ENCODE data around the gene IGSF11. TPM values are rescaled to one million over a fixed set of nuclear protein-coding genes. Genes with fewer than 3 reads are reported as not detected.

IGSF11 gene
- total and polyA plus RNA-seq, 4 donors: 0.02 to 0.17 TPM; not detected in 2

DNA sequence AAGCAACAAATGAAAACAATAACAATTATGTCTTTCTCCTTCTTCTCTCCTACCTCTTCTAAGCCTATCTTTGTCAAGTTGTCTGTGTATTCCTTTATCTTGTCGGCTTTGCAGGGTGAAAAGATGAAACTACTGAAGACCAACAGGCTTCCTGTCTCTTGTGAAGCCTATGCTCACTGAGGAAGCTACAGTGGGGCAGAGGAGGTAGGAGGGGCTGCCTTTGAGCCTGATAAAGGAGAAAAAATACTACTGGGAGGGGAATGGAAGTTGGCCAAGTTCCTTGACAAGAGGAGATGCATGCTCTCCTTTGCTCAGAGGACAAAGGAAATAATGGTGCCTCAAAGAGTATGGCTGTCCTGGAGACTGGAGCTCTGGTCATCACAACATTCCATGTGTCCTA lies 92.0 kb downstream of the IGSF11 start:
- TF ChIP-seq TAF1 (conservative IDR thresholded peaks at IDR 0.05): no peak
- TF ChIP-seq HNF4G (IDR thresholded peaks at IDR 0.05): no peak
- no peak for TF ChIP-seq RAD21 (IDR thresholded peaks at IDR 0.05)
- TF ChIP-seq HNF4A (conservative IDR thresholded peaks at IDR 0.05): no peak
- TF ChIP-seq FOXA2 (IDR thresholded peaks at IDR 0.05): no peak
- no peak for TF ChIP-seq NR2F2 (IDR thresholded peaks at IDR 0.05)
- TF ChIP-seq, protein P1, sequence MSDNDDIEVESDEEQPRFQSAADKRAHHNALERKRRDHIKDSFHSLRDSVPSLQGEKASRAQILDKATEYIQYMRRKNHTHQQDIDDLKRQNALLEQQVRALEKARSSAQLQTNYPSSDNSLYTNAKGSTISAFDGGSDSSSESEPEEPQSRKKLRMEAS (IDR thresholded peaks at IDR 0.05): no peak
- TF ChIP-seq RXRA (IDR thresholded peaks at IDR 0.05): no peak
- TF ChIP-seq, protein P2, sequence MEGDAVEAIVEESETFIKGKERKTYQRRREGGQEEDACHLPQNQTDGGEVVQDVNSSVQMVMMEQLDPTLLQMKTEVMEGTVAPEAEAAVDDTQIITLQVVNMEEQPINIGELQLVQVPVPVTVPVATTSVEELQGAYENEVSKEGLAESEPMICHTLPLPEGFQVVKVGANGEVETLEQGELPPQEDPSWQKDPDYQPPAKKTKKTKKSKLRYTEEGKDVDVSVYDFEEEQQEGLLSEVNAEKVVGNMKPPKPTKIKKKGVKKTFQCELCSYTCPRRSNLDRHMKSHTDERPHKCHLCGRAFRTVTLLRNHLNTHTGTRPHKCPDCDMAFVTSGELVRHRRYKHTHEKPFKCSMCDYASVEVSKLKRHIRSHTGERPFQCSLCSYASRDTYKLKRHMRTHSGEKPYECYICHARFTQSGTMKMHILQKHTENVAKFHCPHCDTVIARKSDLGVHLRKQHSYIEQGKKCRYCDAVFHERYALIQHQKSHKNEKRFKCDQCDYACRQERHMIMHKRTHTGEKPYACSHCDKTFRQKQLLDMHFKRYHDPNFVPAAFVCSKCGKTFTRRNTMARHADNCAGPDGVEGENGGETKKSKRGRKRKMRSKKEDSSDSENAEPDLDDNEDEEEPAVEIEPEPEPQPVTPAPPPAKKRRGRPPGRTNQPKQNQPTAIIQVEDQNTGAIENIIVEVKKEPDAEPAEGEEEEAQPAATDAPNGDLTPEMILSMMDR (IDR thresholded peaks at IDR 0.05; ENCODE audit: low read depth, low read length, missing input control): no peak
- TF ChIP-seq, protein P3, sequence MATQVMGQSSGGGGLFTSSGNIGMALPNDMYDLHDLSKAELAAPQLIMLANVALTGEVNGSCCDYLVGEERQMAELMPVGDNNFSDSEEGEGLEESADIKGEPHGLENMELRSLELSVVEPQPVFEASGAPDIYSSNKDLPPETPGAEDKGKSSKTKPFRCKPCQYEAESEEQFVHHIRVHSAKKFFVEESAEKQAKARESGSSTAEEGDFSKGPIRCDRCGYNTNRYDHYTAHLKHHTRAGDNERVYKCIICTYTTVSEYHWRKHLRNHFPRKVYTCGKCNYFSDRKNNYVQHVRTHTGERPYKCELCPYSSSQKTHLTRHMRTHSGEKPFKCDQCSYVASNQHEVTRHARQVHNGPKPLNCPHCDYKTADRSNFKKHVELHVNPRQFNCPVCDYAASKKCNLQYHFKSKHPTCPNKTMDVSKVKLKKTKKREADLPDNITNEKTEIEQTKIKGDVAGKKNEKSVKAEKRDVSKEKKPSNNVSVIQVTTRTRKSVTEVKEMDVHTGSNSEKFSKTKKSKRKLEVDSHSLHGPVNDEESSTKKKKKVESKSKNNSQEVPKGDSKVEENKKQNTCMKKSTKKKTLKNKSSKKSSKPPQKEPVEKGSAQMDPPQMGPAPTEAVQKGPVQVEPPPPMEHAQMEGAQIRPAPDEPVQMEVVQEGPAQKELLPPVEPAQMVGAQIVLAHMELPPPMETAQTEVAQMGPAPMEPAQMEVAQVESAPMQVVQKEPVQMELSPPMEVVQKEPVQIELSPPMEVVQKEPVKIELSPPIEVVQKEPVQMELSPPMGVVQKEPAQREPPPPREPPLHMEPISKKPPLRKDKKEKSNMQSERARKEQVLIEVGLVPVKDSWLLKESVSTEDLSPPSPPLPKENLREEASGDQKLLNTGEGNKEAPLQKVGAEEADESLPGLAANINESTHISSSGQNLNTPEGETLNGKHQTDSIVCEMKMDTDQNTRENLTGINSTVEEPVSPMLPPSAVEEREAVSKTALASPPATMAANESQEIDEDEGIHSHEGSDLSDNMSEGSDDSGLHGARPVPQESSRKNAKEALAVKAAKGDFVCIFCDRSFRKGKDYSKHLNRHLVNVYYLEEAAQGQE (IDR thresholded peaks at IDR 0.05): no peak
- TF ChIP-seq, protein P4, sequence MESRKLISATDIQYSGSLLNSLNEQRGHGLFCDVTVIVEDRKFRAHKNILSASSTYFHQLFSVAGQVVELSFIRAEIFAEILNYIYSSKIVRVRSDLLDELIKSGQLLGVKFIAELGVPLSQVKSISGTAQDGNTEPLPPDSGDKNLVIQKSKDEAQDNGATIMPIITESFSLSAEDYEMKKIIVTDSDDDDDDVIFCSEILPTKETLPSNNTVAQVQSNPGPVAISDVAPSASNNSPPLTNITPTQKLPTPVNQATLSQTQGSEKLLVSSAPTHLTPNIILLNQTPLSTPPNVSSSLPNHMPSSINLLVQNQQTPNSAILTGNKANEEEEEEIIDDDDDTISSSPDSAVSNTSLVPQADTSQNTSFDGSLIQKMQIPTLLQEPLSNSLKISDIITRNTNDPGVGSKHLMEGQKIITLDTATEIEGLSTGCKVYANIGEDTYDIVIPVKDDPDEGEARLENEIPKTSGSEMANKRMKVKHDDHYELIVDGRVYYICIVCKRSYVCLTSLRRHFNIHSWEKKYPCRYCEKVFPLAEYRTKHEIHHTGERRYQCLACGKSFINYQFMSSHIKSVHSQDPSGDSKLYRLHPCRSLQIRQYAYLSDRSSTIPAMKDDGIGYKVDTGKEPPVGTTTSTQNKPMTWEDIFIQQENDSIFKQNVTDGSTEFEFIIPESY (IDR thresholded peaks at IDR 0.05): no peak
- no peak for TF ChIP-seq SP1 (IDR thresholded peaks at IDR 0.05)
- WGBS: 50% methylated on average over 1 of the region's 1 CpG
- no peaks in the 10 kb centered on the region for H3K4me1 ChIP-seq (ENCODE audit: control insufficient read depth in 4 of 4, insufficient read depth in 4 of 4, low read length in 3 of 4)

DNA sequence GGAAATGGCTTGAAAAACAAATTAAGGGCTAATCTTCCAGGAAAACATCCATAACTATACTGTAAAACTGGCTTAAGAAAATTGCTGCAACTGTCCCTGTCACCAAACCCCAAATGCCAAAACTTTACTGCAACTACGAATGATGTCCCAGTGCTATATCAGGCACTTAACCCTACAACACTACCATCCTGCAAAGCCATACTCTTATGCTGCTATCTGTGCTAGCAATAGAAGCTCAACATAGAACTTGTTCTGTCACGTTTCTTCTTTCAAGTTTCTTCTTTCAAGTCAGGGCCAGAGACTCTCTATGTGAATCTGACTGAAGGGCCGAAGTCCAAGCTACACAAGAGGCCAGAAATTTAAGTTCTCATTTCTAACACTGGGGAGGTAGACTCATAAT lies 92.5 kb downstream of the IGSF11 start:
- Histone ChIP-seq H3K27ac (ENCODE audit: low read depth in 1 of 2, low read length in 2 of 2) (no peak overlapping the region), H3K9ac (ENCODE audit: low read depth in 1 of 2, low read length in 2 of 2) (no peak overlapping the region), H3K27me3 (ENCODE audit: control insufficient read depth in 4 of 4, insufficient read depth in 4 of 4, low read length in 3 of 4) (peaks cover 0 to 4% (median 0%) of the 10 kb centered on the region in 4 donors), H3K9me3 (ENCODE audit: control insufficient read depth in 4 of 4, low read length in 3 of 4) (no peaks in the 10 kb centered on the region), H3K4me1 (ENCODE audit: control insufficient read depth in 4 of 4, insufficient read depth in 4 of 4, low read length in 3 of 4) (no peaks in the 10 kb centered on the region), H3K4me3 (ENCODE audit: low read depth in 1 of 3, low read length in 3 of 3) (no peak overlapping the region), H3K36me3 (ENCODE audit: control insufficient read depth in 4 of 4, insufficient read depth in 3 of 4, low read depth in 1 of 4, low read length in 3 of 4) (no peaks in the 10 kb centered on the region)
- 68% methylated on average over 3 of the region's 3 CpGs for WGBS
- no peak for DNase-seq (ENCODE audit: low spot score)
- TF ChIP-seq, protein P3 (IDR thresholded peaks at IDR 0.05): no peak
- TF ChIP-seq TAF1 (conservative IDR thresholded peaks at IDR 0.05): no peak
- TF ChIP-seq, protein P2 (IDR thresholded peaks at IDR 0.05; ENCODE audit: low read depth, low read length, missing input control): no peak
- TF ChIP-seq FOXA1 (IDR thresholded peaks at IDR 0.05): no peak
- TF ChIP-seq RXRA (IDR thresholded peaks at IDR 0.05): no peak
- TF ChIP-seq GABPA (IDR thresholded peaks at IDR 0.05 in 1 of 2, conservative IDR thresholded peaks at IDR 0.05 in 1 of 2): no peak
- TF ChIP-seq HNF4A (conservative IDR thresholded peaks at IDR 0.05): no peak
- TF ChIP-seq, protein P1 (IDR thresholded peaks at IDR 0.05): no peak
- TF ChIP-seq, protein P5, sequence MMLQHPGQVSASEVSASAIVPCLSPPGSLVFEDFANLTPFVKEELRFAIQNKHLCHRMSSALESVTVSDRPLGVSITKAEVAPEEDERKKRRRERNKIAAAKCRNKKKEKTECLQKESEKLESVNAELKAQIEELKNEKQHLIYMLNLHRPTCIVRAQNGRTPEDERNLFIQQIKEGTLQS (IDR thresholded peaks at IDR 0.05): no peak
- TF ChIP-seq HNF4G (IDR thresholded peaks at IDR 0.05): no peak
- no peak for TF ChIP-seq JUND (IDR thresholded peaks at IDR 0.05)
- TF ChIP-seq YY1 (IDR thresholded peaks at IDR 0.05): no peak
- no peak for TF ChIP-seq NR2F2 (IDR thresholded peaks at IDR 0.05)
- no peak for TF ChIP-seq RAD21 (IDR thresholded peaks at IDR 0.05)
- TF ChIP-seq FOXA2 (IDR thresholded peaks at IDR 0.05): no peak
- no peak for TF ChIP-seq SP1 (IDR thresholded peaks at IDR 0.05)

More for the DNA sequence above, 92.0 kb downstream of the IGSF11 start:
- Histone ChIP-seq H3K36me3 (ENCODE audit: control insufficient read depth in 4 of 4, insufficient read depth in 3 of 4, low read depth in 1 of 4, low read length in 3 of 4) (no peaks in the 10 kb centered on the region), H3K27ac (ENCODE audit: low read depth in 1 of 2, low read length in 2 of 2) (no peak overlapping the region), H3K9ac (ENCODE audit: low read depth in 1 of 2, low read length in 2 of 2) (no peak overlapping the region), H3K4me3 (ENCODE audit: low read depth in 1 of 3, low read length in 3 of 3) (no peak overlapping the region), H3K27me3 (ENCODE audit: control insufficient read depth in 4 of 4, insufficient read depth in 4 of 4, low read length in 3 of 4) (peaks cover 0 to 4% (median 0%) of the 10 kb centered on the region in 4 donors), H3K9me3 (ENCODE audit: control insufficient read depth in 4 of 4, low read length in 3 of 4) (no peaks in the 10 kb centered on the region)
- no peak for DNase-seq (ENCODE audit: low spot score)
